Measurements from ENCODE around the gene C1orf74.

C1orf74 gene

GRCh38 chr1:209769171-209769904, 15.0 kb downstream of the C1orf74 start:
- peak; percentile 75 for DNase-seq

GRCh38 chr1:209768354-209768774, 16.0 kb downstream of the C1orf74 start:
- no peak for DNase-seq

DNA sequence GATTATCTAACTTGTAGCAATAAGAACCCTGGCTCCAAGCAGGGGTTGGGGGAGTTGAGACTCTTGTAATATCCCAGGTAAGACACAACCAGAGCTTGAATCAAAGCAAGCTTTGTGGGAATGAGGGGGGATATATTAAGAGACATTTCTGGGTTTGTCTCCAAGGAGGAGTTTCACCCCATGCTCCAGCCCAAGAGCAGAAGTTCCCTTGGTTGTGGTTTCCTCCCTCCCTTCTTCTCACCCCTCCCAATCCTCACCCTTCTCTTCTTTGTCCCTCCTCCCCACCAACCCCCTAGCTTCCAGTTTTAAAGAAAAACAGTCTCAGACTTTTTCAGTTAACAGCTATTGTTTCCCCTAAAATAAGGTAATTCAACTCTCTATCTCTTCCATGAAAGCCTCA, 16.7 kb downstream of the C1orf74 start:
- no peak for DNase-seq

DNA sequence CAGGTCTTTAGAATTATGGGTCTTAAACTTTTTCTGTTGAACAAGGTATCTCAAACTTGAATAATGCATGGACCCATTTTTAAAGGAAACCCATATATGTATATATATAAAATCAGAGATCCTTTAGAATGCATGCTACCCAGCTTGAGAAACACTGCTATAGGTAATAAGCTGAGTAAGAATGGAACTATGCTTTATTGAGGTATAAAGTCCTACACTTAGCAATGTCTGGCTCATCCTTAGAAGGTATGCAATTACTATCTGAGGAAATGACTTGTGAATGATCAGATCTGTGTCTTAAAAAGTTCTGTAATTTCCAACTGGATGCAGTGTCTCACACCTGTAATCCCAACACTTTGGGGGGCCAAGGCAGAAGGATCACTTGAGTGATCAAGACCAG, 17.3 kb downstream of the C1orf74 start:
- no peak for DNase-seq

DNA sequence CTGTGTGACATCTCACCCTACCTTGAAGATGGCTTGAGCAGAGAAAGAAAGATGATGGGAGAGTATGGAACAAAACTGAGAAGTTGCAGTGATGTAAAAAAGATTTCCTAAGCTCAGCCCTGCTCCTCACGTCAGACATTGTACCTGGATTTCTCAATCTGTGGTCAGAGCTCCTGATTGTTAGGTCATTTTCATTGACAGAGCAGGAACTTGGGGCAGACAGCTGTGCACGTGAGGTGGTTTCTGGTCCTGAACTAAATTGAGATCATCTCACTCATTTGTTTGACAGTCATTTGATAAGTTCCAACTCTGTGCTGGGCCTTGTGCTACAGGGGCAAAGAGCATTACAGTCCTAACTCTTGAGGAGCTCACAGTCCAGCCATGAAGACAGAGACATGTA, 18.3 kb downstream of the C1orf74 start:
- DNase-seq, result no peak

- DNase-seq, result no peak
These were observed 23.2 kb downstream of the C1orf74 start for GRCh38 chr1:209761011-209761635.

DNA sequence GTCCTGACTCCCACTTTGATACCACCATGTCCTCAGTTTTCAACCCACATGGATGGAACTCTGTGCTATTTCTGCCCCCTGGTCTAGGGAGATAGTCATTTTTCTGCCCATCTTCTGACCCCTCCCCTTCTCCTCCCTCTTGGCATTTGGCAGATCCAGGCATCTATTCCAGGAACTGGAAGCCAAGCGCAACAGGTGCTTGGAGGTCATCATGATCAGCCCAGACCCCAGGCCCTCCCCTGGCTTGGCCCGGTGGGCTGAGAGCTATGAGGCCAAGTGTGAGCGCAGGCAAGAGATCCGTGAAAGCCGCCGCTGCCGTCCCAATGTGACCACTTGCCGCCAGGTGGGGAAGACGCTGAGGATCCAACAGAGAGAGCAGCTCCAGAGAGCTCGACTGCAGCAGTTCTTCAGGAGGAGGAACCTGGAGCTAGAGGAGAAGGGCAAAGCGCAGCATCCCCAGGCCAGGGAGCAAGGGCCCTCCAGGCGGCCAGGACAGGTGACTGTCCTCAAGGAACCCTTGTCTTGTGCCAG, 24.5 kb downstream of the C1orf74 start:
- DNase-seq, result no peak

DNA sequence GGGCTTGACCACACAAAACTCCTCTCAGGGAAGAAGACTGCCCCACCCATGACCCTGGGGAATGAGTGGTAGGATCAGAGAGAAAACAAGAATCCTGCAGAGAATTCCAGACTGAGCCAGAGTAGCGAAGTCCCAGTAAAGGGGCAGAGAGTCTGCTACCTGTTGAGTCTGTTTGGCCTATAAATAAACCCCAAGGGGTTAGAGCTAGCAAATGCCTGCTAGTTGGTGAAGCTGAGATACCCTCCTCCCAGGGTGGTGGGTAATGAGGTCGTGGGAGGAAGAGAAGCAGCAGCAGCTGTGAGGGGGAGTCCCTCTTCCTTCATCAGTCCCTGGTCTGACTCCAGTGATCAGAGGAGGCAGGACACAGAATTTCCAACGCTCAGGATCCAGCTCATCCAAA, 26.0 kb downstream of the C1orf74 start:
- DNase-seq, result no peak

GRCh38 chr1:209756615-209757445, 27.5 kb downstream of the C1orf74 start:
- DNase-seq, result no peak

DNA sequence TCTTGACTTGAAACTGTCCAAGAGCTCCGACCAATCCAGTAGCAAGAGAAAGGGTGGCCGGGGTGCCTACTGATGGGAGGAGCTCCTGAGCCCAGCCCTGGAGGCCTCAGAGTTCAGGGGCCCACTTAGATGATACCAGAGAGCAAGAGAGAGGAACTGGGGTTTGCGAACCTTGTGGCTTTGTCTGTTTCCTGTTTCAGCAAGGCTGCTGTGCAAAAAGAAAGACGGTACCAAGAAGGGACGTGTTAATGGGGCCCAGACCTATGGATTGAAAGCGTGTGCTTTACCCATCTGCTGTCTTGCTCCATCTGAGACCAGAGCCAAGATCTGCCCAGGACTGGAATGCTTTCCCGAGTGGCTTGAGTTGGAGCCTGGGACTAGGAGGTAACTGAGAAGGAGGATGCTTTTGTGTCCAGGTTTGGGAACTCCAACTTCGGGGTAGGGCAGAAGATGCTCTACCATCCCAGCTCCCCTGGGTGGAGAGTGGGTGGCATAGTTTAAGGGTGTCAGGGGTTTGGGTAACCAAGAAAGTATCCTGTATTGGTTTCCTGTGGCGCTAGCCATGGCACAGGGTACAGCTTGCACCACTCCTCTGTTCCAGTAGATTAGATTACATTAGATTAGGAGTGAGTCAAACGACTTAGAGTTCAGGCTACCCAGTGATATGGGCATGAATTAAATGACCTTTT, 28.3 kb downstream of the C1orf74 start, which contains the start of gene TRAF3IP3:
Gene TRAF3IP3 (plus strand): TSS at position 128 of the 689 bp plus-strand sequence. CDS start 3,987 bp downstream, outside the sequence.
- DNase-seq, result no peak

- no peak for DNase-seq
These were observed 29.1 kb downstream of the C1orf74 start for GRCh38 chr1:209755256-209755655.

GRCh38 chr1:209752890-209753289, 31.5 kb downstream of the C1orf74 start:
- DNase-seq, result no peak

GRCh38 chr1:209751627-209752231, 32.6 kb downstream of the C1orf74 start:
- no peak for DNase-seq

- no peak for DNase-seq
These were observed 34.6 kb downstream of the C1orf74 start for GRCh38 chr1:209749670-209750323.

- DNase-seq, result no peak
These were observed 35.2 kb downstream of the C1orf74 start for GRCh38 chr1:209749205-209749604.

DNA sequence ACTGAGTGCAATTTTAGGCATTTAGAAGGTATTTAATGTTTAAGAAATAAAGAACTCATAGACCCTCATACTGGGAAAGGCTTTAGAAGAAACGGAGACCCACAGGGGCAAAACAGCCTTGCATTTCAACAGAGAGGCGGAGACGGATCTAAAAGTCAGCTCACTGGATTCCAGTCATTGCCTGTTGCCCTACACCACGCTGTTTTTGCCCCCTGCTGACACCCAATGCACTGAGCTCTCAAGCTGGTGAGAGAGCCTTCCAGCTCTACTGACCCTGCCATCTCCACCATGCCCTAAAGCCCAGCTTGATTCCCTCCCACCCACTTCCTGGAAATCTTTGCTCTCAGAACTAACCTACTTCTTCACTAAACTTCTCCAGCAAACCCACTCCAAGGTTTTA, 35.7 kb downstream of the C1orf74 start:
- no peak for DNase-seq

DNA sequence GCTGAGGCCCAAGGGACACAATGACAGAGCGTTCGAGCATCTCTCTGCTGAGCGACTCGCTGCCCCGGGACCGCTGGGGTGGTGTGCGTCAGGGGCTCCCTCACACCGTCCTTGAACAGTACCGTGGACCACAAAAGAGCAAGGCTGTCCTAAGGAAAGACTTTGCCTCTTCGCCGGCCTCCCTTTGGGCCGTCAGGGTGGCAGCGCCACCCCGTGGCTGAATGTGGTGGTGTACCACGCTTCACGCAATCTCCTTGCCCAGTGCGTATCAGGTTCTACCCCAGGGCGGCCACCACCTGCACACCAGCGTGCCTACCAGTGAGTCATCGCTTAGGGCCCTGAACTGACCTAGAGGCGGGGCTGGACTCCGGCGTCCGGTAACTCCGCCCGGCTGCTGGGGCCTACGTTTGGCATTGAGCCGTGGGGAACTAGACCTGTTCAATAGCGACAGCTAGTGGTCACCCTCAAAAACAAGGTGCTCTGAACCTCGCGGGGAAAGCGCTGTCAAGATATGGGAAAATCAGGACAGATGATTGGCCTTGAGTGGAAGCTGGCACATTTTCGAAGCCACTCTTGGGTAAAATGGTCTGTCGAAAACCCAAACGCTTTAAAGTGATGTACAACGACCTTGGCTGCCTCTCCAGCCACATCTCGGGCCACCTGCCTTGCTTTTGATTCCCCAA, 36.6 kb downstream of the C1orf74 start:
- peak; percentile 83 for DNase-seq

DNA sequence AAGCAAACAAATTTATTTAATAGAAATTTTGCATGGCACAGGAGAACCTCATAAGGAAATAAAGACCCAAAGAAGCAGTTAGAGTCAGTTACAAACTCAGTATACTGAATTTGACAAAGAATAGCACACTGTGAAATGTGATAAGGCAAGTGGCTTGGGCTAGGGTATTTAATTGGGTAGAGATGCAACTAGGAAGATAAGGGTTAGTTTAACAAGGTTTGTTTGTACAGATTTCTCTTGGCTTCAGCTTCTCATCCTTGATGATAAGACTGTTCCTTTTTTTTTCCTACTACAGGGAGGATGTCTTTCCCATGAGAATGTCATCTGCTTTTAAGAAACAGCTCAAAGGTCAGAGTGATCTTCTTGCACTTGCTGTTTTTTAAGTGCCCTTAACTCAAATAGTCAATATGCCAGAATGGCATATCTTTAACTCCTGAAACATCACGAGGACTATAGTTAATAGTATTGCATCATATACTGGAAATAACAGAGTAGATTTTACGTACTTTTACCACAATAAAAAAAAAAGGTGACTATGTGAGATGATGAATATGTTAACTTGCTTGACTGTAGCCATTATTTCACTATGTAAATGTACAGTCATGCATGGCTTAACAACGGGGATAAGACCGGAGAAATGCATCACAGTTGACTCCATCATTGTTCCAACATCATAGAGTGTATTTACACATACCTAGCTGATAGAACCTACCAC, 37.8 kb downstream of the C1orf74 start:
- DNase-seq, result no peak

- DNase-seq, result peak; percentile 25
These were observed 41.2 kb downstream of the C1orf74 start for GRCh38 chr1:209743145-209743482.

- no peak for DNase-seq
These were observed 41.8 kb downstream of the C1orf74 start for GRCh38 chr1:209742409-209743144.

Measured in right hindlimb (tissue), 1 donor.